GM12878 (cell line): ENCODE results near the gene MBD6. TPM values are rescaled to one million over a fixed set of nuclear protein-coding genes. Genes with fewer than 3 reads are reported as not detected.

Experiments used
- ATAC-seq: fragments of 200-7000 bp; cut with Tn5 transposase; 3 replicates; pipeline ENCODE4 v1.9.1; 2020; ENCODE audit warnings: mild to moderate bottlenecking, moderate library complexity
- BruUV-seq: library from RNA; stranded (reverse); fragments of 400-500 nt; replicated peaks from 2 replicates; lab custom pipeline; 2021; lab: Mats Ljungman, UMichigan
- CTCF ChIA-PET: fragments of 300-600 bp; sonication (Branson Sonifier 250); formaldehyde crosslinking; extraction: SDS; loops from one replicate; lab custom pipeline; 2021; ENCODE audit warnings: inconsistent platforms; lab: Yijun Ruan, JAX
- POLR2A ChIA-PET: fragments of 350-600 bp; formaldehyde crosslinking; extraction: SDS; loops from one replicate; lab custom pipeline; 2021; ENCODE audit warnings: inconsistent platforms; lab: Charles Lee
- RAD21 ChIA-PET: fragments of 300-600 bp; sonication (Branson Sonifier 250); formaldehyde crosslinking; loops from one replicate; lab custom pipeline; 2023; ENCODE audit warnings: antibody characterized with exemption; ENCODE audit not compliant: unreplicated experiment; lab: Charles Lee
- SMC1A ChIA-PET: fragments of 300-600 bp; sonication (Branson Sonifier 250); formaldehyde crosslinking; loops from one replicate; lab custom pipeline; 2023; ENCODE audit not compliant: unreplicated experiment, uncharacterized antibody; lab: Charles Lee
- DNase-seq: peaks from one replicate; pipeline ENCODE4 v3.0.0-alpha.2; 2011; ENCODE audit warnings: low read depth, low spot score
- FAIRE-seq: peaks from 3 replicates; lab custom pipeline; 2011; peaks lifted over from hg19 to GRCh38; lab: Jason Lieb, UNC
- H2AFZ ChIP-seq: 2 replicates; pipeline ENCODE4 v1.6.0; 2011; ENCODE audit warnings: low read depth, low read length, control low read depth; ENCODE audit not compliant: control insufficient read depth
- H3K27ac ChIP-seq: 2 replicates; pipeline ENCODE4 v1.5.1; 2011; ENCODE audit warnings: control low read depth; ENCODE audit not compliant: control insufficient read depth, insufficient read depth
- H3K27me3 ChIP-seq, 2 experiments: replicated peaks in 1 of 2; 2 replicates each; pipeline versions ENCODE4 v1.6.0 to v1.6.1; 2011; ENCODE audit warnings: low read length in 1 of 2; ENCODE audit not compliant: control insufficient read depth in 2 of 2, insufficient read depth in 2 of 2
- H3K36me3 ChIP-seq, 2 experiments: 2 replicates each; pipeline ENCODE4 v1.5.1; 2011; ENCODE audit warnings: low read length in 1 of 2; ENCODE audit not compliant: control insufficient read depth in 2 of 2, insufficient read depth in 2 of 2
- H3K4me1 ChIP-seq: 2 replicates; pipeline ENCODE4 v1.6.1; 2011; ENCODE audit warnings: mild to moderate bottlenecking, low read length, moderate library complexity, mixed read lengths; ENCODE audit not compliant: control insufficient read depth, insufficient read depth
- H3K4me2 ChIP-seq: 2 replicates; pipeline ENCODE4 v1.6.0; 2011; ENCODE audit warnings: control low read depth; ENCODE audit not compliant: control insufficient read depth, insufficient read depth
- H3K4me3 ChIP-seq: fragments of 200-600 bp; sonication (generic); 2 replicates; pipeline ENCODE4 v1.5.1; 2016
- H3K79me2 ChIP-seq: 2 replicates; pipeline ENCODE4 v1.6.0; 2011; ENCODE audit warnings: low read length; ENCODE audit not compliant: control insufficient read depth, insufficient read depth
- H3K9ac ChIP-seq: 2 replicates; pipeline ENCODE4 v1.8.0; 2011; ENCODE audit warnings: low read length, control low read depth, mixed read lengths; ENCODE audit not compliant: control insufficient read depth, insufficient read depth
- H3K9me3 ChIP-seq: replicated peaks from 3 replicates; pipeline ENCODE4 v1.5.1; 2011; ENCODE audit warnings: mild to moderate bottlenecking, low read length; ENCODE audit not compliant: control insufficient read depth, insufficient read depth
- H4K20me1 ChIP-seq: 2 replicates; pipeline ENCODE4 v1.6.0; 2011; ENCODE audit not compliant: control insufficient read depth, insufficient read depth
- ATF2 ChIP-seq: IDR thresholded peaks from 2 replicates; pipeline ENCODE4 v1.6.1; 2012; ENCODE audit warnings: low read length, inconsistent platforms
- BCL11A ChIP-seq: IDR thresholded peaks from 2 replicates; pipeline ENCODE4 v1.6.1; 2011; ENCODE audit warnings: low read depth, low read length
- ELK1 ChIP-seq: IDR thresholded peaks from 2 replicates; pipeline ENCODE4 v1.6.1; 2012; ENCODE audit warnings: low read depth, low read length, improper control_type of control experiment
- EZH2 ChIP-seq: IDR thresholded peaks from 2 replicates; pipeline ENCODE4 v1.6.1; 2012; ENCODE audit warnings: low read depth, mild to moderate bottlenecking, control low read depth, inconsistent platforms, low read length, borderline replicate concordance; ENCODE audit not compliant: control insufficient read depth
- FOS ChIP-seq: IDR thresholded peaks from 3 replicates; pipeline ENCODE4 v1.6.1; 2011; ENCODE audit warnings: borderline replicate concordance; ENCODE audit not compliant: insufficient read length; ENCODE audit errors: extremely low read depth
- HDAC6 ChIP-seq: fragments of 200-600 bp; sonication (generic); IDR thresholded peaks from one replicate; pipeline ENCODE4 v1.8.0; 2017; ENCODE audit warnings: antibody characterized with exemption; ENCODE audit not compliant: unreplicated experiment
- IRF3 ChIP-seq: fragments of 450-650 bp; IDR thresholded peaks from 2 replicates; pipeline ENCODE4 v1.6.1; 2014; ENCODE audit warnings: mild to moderate bottlenecking
- KAT2A ChIP-seq: conservative IDR thresholded peaks from 2 replicates; pipeline ENCODE4 v1.6.1; 2011; ENCODE audit warnings: low read depth, low read length; ENCODE audit not compliant: control insufficient read depth
- MLLT1 ChIP-seq: fragments of 450-650 bp; IDR thresholded peaks from 2 replicates; pipeline ENCODE4 v1.6.1; 2016; ENCODE audit warnings: mild to moderate bottlenecking
- NR2C2 ChIP-seq: IDR thresholded peaks from 2 replicates; pipeline ENCODE4 v1.6.1; 2011; ENCODE audit warnings: borderline replicate concordance, low read depth; ENCODE audit not compliant: control insufficient read depth, insufficient read length
- PAX8 ChIP-seq: fragments of 450-650 bp; IDR thresholded peaks from 2 replicates; pipeline ENCODE4 v1.6.1; 2017; ENCODE audit warnings: mild to moderate bottlenecking, moderate library complexity
- SMAD1 ChIP-seq: fragments of 450-650 bp; IDR thresholded peaks from 2 replicates; pipeline ENCODE4 v1.6.1; 2018; ENCODE audit warnings: mild to moderate bottlenecking, low read depth; ENCODE audit not compliant: partially characterized antibody
- SMAD5 ChIP-seq: IDR thresholded peaks from 2 replicates; pipeline ENCODE4 v1.6.1; 2016; ENCODE audit warnings: antibody characterized with exemption, low read depth
- SP1 ChIP-seq: IDR thresholded peaks from one replicate; pipeline ENCODE4 v1.6.1; 2011; ENCODE audit warnings: low read depth, low read length
- SREBF2 ChIP-seq: IDR thresholded peaks from 2 replicates; pipeline ENCODE4 v1.6.1; 2012; ENCODE audit warnings: mild to moderate bottlenecking, low read length
- SUZ12 ChIP-seq: fragments of 200-600 bp; sonication (generic); IDR thresholded peaks from one replicate; pipeline ENCODE4 v1.6.1; 2018; ENCODE audit warnings: antibody characterized with exemption, mild to moderate bottlenecking; ENCODE audit not compliant: unreplicated experiment
- TCF7 ChIP-seq: IDR thresholded peaks from 2 replicates; pipeline ENCODE4 v1.6.1; 2014; ENCODE audit warnings: antibody characterized with exemption, borderline replicate concordance
- YY1 ChIP-seq: IDR thresholded peaks from 2 replicates; pipeline ENCODE4 v1.6.1; 2011; ENCODE audit warnings: low read depth, mild to moderate bottlenecking, low read length
- ZNF207 ChIP-seq: fragments of 450-650 bp; IDR thresholded peaks from 2 replicates; pipeline ENCODE4 v1.6.1; 2014; ENCODE audit warnings: antibody characterized with exemption, mild to moderate bottlenecking, borderline replicate concordance
- ZNF384 ChIP-seq: IDR thresholded peaks from 2 replicates; pipeline ENCODE4 v1.6.1; 2012; ENCODE audit warnings: low read depth, mild to moderate bottlenecking, low read length, improper control_type of control experiment, borderline replicate concordance
- WGBS: methylation state at CpG from one replicate; pipeline ENCODE4 v1.1.6; 2016; ENCODE audit warnings: low lambda C conversion rate; ENCODE audit not compliant: insufficient replicate concordance, insufficient coverage; ENCODE audit errors: missing lambda C conversion rate; 5-methylcytosine and 5-hydroxymethylcytosine counted together
- in situ Hi-C: fragments of 300-500 bp; cut with MboI; formaldehyde crosslinking; loops from 9 replicates; pipeline ENCODE4 v1.14.3; 2018; ENCODE audit warnings: mixed read lengths
- intact Hi-C: fragments of 100-400 bp; cut with micrococcal nuclease; formaldehyde crosslinking; loops from one replicate; pipeline ENCODE4 v1.14.2; 2022; ENCODE audit not compliant: unreplicated experiment
- polyA plus RNA-seq, 11 experiments: library from polyadenylated mRNA; depleted of rRNA in 4 of 11; unstranded in 6 of 11; stranded (reverse) in 5 of 11; fragments of >200 nt; fragmentation: Nextera tagmentation in 4 of 11; fragmentation: Illumina TruSeq in 1 of 11; extraction: Ambion mirVana in 4 of 11; extraction: Trizol in 1 of 11; gene quantifications; 1 replicate in 1 of 11; 2 replicates in 10 of 11; pipeline versions ENCODE4 v1.2.1 to v1.2.3, GENCODE V29; 2011 to 2016; ENCODE audit warnings: inconsistent platforms in 2 of 11, missing spikeins in 2 of 11, low read depth in 1 of 11
- total RNA-seq, 4 experiments: library from RNA; depleted of rRNA in 3 of 4; stranded (reverse); fragments of >200 nt in 3 of 4; fragmentation: Illumina TruSeq in 1 of 4; extraction: Trizol in 1 of 4; gene quantifications; 2 replicates each; pipeline versions ENCODE4 v1.2.1 to v1.2.3, GENCODE V29; 2013 to 2021

MBD6 gene
- total and polyA plus RNA-seq, 10 of the 15 experiments (the other 5 are each of a cell fraction or from before 2014, with no cell fraction given): 1.5 to 52.7 (median 6.8) TPM

- intact Hi-C loops: loop anchor here (1.0 kb wide), 1 partner anchor 7 kb away; no protein-coding TSS in a partner anchor
Measured at GRCh38 chr12:57558864-57559263, 36.2 kb downstream of the MBD6 start.

More at GRCh38 chr12:57558864-57559263, 36.2 kb downstream of the MBD6 start:
- CTCF ChIA-PET: interaction anchor here (0.8 to 4.3 kb wide), 2 partner anchors 24 to 157 kb away, joined by 4 to 19 read pairs; no protein-coding TSS in a partner anchor
- no peaks in the 10 kb centered on the region for H4K20me1 ChIP-seq
- FAIRE-seq: no peak
- POLR2A ChIA-PET: no interaction called here
- H3K27me3 ChIP-seq: 0 out of 4 replicates have a peak, but pooled peaks cover 0 to 1% of the 10 kb centered on the region in 2 experiments
- no peak overlapping the region for H3K27ac ChIP-seq
- RAD21 ChIA-PET: no interaction called here
- ATAC-seq: no peak
- H3K4me3 ChIP-seq: no peak overlapping the region
- WGBS: 40% methylated on average over 4 of the region's 4 CpGs
- SMC1A ChIA-PET: no interaction called here
- in situ Hi-C loops: no loop called here
- no peaks in the 10 kb centered on the region for H3K9me3 ChIP-seq
- BruUV-seq: no TSS peak
- no peak overlapping the region for H2AFZ ChIP-seq
- no peak overlapping the region for H3K4me2 ChIP-seq
- no peaks in the 10 kb centered on the region for H3K79me2 ChIP-seq
- no peaks in the 10 kb centered on the region for H3K4me1 ChIP-seq
- no peak for DNase-seq
- H3K9ac ChIP-seq: no peak overlapping the region
- TF ChIP-seq SMAD5 (no peak), SREBF2 (no peak), PAX8 (no peak), FOS (no peak), ZNF384 (no peak), ATF2 (no peak), MLLT1 (no peak), SP1 (no peak), SUZ12 (no peak), NR2C2 (no peak), ELK1 (no peak), EZH2 (no peak), HDAC6 (no peak), KAT2A (no peak), ZNF207 (no peak), YY1 (no peak), TCF7 (no peak), IRF3 (no peak), BCL11A (no peak), SMAD1 (no peak)
- no peaks in the 10 kb centered on the region for H3K36me3 ChIP-seq
